COLO668 (cell line): ENCODE results near the gene CEP76.
"Not testable (repeated sequence)": the region's sequence is repeated elsewhere in the genome, so short reads cannot be mapped to it uniquely, and the experiment has no call there.

Experiments used
- DNase-seq: peaks from one replicate; lab custom pipeline; 2025; ENCODE audit not compliant: unreplicated experiment; lab: John Stamatoyannopoulos, UW

The CEP76 gene

DNA sequence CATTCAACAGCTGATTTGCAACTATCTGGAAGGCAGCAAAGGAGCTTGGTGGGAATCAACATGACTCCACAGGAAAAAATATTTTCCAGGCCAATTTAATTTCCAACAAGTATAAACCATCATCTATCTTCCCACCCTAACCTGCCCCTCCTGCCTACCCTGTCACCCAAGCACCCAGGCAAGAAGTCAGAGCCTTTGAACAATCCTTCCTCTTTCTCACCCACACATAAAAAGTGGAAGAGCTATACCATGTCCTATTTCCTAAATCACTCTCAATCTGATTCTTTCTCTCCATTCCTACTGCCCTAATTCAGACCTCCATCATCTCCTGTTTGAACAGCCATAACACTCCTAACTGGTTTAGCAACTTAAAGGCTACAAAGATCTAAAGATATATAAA lies 57.3 kb downstream of the CEP76 start:
- DNase-seq: no peak

DNA sequence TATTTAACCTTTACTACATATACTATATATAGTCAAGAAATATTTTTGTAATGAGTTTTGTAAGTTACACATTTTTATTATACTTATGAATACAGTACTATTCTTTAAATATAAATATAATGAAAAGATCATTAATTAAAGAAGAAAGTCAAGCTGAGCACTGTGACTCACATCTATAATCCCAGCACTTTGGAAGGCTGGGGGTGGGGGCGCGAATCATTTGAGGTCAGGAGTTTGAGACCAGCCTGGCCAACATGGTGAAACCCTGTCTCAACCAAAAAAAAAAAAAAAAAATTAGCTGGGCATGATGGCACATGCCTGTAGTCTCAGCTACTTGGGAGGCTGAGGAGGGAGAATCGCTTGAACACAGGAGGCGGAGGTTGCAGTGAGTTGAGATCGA lies 58.8 kb downstream of the CEP76 start:
- DNase-seq: not testable (repeated sequence)

DNA sequence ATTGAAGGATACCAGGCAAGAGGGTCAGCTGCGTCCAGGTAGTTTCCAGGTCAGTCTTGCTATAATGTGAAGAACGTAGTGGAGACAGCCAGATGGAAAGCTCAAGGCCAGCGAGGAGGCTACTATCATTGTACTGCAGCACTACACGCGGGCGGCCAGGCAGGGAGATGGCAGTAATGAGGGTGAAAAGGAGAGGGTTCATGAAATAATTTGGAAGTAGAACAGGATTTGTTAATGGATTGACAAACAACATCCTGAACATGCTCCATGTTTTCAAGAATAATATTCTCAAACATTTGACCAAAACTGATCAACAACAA lies 61.7 kb downstream of the CEP76 start:
- no peak for DNase-seq

DNA sequence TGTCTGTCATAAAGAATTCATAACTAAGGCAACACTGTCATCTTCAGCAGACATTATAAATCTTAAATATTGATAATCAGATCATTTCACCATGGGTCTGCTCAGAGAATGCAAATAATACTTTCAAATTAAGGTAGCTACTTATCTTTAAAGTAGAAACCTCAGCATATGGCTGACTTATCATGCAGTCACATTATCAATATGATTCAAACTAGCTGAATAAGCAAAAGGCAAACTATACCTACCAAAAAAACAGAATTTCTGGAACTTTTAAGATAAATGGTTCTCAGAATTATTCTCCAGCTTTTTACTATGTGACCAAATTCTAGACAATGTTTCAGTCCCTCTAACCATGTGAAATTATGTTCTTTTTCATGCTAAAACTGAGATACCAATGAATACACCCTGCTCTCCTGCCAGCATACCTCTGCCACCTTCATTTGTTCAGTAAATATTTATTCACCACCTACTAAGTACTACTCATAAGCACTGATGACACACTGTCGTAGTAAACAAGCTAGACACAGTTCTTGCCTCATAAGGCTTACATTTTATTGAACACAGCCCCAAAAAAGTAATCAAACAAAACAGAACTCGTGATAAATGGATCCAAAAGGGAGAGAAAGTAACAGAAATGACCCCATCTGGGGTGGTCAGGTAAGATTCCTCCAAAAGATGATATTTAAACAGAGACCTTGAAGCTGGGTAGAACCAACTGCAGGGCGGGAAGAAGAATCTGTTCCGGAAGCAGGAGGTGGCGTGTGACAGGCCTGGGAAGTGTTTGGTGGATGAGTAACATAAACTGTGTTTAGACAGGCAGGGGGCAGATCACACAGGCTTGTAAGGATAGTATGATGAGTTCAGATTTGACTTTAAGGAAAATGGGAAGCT lies 62.3 kb downstream of the CEP76 start:
- DNase-seq: no peak

DNA sequence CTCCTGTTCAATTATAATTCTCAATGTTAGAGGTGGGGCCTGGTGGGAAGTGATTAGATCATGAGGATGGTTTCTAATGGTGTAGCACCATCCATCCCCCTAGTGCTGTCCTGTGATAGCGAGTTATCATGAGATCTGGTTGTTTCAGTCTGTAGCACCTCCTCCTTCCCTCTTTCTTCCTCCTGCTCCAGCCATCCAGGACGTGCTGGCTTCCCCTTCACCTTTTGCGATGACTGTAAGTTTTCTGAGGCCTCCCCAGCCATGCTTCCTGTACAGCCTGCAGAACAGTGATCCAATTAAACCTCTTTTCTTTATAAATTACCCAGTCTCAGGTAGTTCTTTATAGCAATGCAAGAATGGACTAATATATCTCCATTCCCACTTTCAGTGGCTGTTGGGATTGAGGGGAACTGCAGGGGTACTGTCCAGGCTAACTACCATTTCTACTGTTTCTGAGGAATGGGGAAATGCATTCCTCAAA lies 63.8 kb downstream of the CEP76 start:
- DNase-seq: no peak

DNA sequence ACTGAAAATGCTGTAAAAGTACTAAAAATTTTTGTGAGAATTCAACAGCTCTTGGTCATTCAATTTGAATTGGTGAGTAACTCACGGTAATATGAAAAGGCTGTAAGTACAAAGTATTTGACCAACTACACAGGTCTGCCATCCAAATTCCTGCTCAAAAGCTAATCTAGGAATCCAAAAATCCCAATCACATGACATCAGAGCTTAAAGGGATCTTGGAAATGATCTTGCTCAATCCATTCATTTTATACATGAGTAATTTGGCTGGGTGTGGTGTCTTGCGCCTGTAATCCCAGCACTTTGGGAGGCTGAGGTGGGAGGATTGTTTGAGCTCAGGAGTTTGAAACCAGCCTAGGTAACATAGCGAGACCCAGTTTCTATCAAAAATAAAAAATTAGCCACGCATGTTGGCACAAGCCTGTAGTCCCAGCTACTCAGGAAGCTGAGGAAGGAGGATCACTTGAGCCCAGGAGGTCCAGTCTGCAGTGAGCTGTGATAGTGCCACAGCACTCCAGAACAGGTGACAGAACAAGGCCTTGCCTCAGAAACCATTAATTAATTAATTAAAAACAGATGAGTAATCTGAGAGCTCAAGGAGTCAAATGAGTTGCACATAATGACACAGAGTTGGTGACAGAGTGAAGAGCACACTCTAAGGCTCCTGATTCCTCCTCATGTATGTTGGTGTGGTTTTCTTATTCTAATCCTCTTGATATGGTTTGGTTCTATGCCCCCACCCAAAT lies 64.5 kb downstream of the CEP76 start:
- DNase-seq: no peak

DNA sequence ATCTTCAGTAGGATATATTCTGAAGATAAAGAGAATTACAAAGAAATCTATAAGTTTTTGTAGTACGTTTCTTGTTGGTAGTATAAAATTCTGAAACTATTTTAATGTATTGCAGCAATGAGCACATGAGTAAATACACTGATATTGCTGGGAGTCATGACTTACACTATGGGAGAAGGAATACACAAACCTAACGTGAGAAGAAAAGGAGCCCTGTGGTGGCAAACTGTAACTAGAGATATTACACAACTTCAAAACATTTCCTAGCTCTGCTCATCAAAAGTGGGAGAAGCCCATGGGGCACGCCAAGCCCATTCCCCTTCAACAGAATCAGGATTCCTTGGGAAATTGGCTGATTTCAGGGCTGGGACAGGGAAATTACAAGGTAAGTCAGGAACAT lies 65.1 kb downstream of the CEP76 start:
- no peak for DNase-seq

DNA sequence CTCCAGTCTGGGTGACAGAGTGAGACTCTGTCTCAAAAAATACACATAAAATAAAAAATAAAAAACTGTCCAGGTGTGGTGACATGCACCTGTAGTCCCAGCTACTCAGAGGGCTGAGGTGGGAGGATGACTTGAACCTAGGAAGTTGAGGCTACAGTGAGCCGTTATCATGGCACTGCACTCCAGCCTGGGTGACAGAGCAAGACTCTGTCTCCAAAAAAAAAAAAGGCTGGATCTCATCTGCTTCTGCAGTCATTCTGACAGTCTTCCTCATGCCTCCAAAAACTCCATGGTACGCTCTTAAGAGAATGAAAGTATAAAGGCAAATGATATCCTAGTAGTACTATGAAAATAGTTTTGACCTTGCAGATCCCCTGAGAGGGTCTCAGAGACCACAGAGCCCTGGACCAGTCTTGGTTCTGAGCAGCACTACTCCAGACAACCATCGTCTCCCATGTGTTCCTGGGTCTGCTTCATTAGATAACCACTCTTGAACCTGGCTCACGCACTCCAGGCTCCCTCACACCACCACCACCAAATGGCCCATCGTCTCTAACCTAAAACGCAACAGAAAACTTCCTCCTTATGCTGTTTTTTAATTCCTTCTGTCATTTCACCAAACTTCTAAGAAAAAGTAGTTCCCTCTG lies 70.6 kb downstream of the CEP76 start:
- no peak for DNase-seq

DNA sequence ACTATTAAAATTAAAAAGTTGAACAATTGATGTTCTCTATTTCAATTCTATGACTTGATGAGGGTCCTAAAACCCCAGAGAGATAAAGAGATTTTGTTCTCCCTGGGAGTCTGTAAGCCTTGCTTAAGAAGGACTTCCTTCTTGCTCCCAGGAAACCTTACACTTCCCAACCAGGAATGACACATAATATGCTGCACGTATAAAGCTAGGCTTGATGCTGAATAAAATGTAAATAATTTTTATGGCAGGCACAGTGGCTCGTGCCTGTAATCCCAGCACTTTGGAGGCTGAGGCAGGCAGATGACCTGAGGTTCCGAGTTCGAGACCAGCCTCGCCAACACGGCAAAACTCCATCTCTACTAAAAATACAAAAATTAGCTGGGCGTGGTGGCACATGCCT lies 72.4 kb downstream of the CEP76 start:
- DNase-seq: no peak

DNA sequence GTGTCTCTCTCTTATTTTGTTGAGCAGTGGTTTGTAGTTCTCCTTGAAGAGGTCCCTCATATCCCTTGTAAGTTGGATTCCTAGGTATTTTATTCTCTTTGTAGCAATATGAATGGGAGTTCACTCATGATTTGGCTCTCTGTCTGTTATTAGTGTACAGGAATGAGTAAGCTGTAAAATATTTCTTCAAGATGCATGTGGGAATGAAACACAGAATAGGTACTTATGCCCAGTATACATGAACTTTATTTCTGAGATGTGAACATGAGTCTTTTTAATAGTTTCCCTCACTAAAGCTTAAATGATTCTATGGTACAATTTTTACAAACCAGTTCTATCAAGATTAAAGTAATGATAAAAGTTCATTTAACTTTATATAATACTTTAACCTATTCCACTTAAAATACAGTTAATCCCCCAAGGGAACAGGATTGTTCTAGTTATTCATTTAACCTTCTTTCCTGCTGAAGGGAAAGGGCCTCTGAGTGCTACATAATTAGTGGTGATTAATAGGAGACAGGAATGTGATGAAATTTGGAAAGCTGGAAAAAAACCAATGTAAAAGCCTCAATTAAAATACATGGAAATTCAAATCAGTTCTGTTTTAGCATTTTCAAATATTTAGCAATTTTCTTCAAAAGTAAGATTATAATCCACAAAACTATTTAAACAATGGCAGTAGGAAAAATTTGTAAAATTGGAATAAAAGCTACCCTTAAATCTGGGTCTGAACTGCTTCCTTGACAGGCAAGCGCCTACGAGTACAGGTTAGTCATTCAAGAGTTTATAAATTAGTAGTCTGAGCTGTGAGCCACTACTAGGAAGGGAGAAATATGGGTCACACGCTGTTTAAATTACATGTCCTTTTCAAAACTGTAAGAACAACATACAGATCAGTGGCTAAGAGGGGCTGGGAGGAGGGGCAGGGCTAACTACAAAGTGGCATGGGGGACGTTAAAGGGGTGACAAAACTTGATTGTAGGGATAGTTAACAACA lies 73.5 kb downstream of the CEP76 start:
- no peak for DNase-seq

DNA sequence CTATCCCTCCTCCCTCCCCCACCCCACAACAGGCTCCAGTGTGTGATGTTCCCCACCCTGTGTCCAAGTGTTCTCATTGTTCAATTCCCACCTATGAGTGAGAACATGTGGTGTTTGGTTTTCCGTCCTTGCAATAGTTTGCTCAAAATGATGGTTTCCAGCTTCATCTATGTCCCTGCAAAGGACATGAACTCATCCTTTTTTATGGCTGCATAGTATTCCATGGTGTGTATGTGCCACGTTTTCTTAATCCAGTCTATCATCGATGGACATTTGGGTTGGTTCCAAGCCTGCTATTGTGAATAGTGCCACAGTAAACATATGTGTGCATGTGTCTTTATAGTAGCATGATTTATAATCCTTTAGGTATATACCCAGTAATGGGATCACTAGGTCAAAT lies 75.3 kb downstream of the CEP76 start:
- DNase-seq: not testable (repeated sequence)

DNA sequence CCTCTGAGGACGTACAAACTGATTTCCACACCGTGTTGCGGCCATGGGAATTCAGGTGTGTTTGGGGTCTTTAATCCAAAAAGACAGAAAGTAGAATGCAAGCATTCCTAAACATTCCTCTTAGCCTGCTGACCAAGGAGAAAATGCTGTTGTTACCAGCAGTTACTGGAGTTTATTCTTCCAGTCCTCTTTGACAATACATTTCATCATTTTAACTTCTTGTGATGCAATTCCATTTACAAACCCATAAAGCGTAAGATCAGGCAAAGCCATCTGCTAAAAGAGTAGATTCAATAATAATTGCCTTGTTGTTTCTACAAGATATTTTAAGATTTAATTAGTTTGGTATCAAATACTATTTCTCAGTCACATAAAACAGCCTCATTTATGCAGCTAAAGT lies 77.3 kb downstream of the CEP76 start:
- no peak for DNase-seq
